ENCODE data around the gene UCN2.

DNA sequence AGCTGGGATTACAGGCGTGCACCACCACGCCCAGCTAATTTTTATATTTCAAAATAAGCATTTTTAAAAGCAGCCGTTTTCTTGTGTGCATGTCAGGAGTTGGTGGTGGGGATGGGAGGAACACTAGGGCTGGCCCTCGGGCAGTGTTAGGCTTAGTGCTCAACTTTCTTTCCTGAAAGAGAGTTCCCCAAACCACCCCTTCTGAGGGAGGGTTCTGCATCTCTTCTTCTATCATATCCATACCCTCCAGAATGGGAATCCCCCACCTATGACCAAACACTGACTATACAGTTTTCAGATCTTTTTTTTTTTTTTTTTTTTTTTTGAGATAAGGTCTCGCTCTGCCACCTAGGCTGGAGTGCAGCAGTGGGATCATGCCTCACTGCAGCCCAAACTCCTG lies 19.4 kb downstream of the UCN2 start:
- no peak for TF ChIP-seq POLR2A (IDR thresholded peaks at IDR 0.05)
- TF ChIP-seq, protein P1, sequence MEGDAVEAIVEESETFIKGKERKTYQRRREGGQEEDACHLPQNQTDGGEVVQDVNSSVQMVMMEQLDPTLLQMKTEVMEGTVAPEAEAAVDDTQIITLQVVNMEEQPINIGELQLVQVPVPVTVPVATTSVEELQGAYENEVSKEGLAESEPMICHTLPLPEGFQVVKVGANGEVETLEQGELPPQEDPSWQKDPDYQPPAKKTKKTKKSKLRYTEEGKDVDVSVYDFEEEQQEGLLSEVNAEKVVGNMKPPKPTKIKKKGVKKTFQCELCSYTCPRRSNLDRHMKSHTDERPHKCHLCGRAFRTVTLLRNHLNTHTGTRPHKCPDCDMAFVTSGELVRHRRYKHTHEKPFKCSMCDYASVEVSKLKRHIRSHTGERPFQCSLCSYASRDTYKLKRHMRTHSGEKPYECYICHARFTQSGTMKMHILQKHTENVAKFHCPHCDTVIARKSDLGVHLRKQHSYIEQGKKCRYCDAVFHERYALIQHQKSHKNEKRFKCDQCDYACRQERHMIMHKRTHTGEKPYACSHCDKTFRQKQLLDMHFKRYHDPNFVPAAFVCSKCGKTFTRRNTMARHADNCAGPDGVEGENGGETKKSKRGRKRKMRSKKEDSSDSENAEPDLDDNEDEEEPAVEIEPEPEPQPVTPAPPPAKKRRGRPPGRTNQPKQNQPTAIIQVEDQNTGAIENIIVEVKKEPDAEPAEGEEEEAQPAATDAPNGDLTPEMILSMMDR (IDR thresholded peaks at IDR 0.05): no peak
